GM12875 (cell line): ENCODE data around the gene DLL4.
"Not testable (repeated sequence)": the region's sequence is repeated elsewhere in the genome, so short reads cannot be mapped to it uniquely, and the experiment has no call there.

Experiments used
- H3K4me3 ChIP-seq: one replicate; pipeline ENCODE4 v1.5.1; 2011; ENCODE audit warnings: low read depth, low read length, control low read depth
- CTCF ChIP-seq: IDR thresholded peaks from 2 replicates; pipeline ENCODE4 v1.5.1; 2011; ENCODE audit warnings: low read depth, mild to moderate bottlenecking, control low read depth, inconsistent platforms, low read length, moderate library complexity, borderline replicate concordance; ENCODE audit not compliant: insufficient read depth

DLL4 gene

GRCh38 chr15:40949756-40950207, 20.6 kb downstream of the DLL4 start:
- no peak overlapping the region for H3K4me3 ChIP-seq
- TF ChIP-seq CTCF: no peak

- TF ChIP-seq CTCF: no peak
- no peak overlapping the region for H3K4me3 ChIP-seq
Measured at GRCh38 chr15:40951764-40952163, 22.6 kb downstream of the DLL4 start.

GRCh38 chr15:40952301-40952900, 23.3 kb downstream of the DLL4 start:
- no peak for TF ChIP-seq CTCF
- H3K4me3 ChIP-seq: peak overlapping the region; percentile 62

GRCh38 chr15:40952901-40953712, 24.0 kb downstream of the DLL4 start, which contains the start of gene CHAC1:
Gene CHAC1 (plus strand): TSS chr15:40953471. CDS start chr15:40953584, 113 bp downstream.
- H3K4me3 ChIP-seq: peak within 1 kb of the TSS; percentile 62

GRCh38 chr15:40953713-40954074, 24.6 kb downstream of the DLL4 start:
- H3K4me3 ChIP-seq: peak overlapping the region; percentile 62
- no peak for TF ChIP-seq CTCF

More at GRCh38 chr15:40952901-40953712, 24.0 kb downstream of the DLL4 start, which contains the start of gene CHAC1:
- no peak for TF ChIP-seq CTCF

GRCh38 chr15:40954158-40954848, 25.2 kb downstream of the DLL4 start:
- H3K4me3 ChIP-seq: not testable (repeated sequence)

- H3K4me3 ChIP-seq: no peak overlapping the region
- no peak for TF ChIP-seq CTCF
Measured at GRCh38 chr15:40955141-40955903, 26.2 kb downstream of the DLL4 start.
